ENCODE data around the gene SYNDIG1.

SYNDIG1 gene

DNA sequence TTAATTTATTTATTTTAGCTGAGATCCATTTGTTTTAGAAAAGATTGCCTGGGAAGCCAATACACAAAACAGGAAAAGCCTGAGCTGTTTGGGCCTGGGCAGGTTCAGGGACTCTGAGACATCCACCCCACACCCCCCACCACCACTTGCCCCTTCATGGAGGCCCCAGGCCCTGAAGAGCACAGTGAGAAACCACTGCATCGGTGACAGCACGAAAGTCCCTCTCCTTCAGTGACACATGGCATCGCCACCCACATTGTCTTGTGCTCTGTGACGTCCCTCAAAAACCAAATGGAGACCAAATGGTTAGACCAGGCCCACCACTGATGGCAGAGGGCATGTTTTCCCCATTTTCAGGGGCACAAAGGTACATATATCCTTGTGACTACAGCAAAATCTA lies 106.4 kb downstream of the SYNDIG1 start:
- no peak overlapping the region for H3K4me3 ChIP-seq (ENCODE audit: low read length)
- TF ChIP-seq, protein P1, sequence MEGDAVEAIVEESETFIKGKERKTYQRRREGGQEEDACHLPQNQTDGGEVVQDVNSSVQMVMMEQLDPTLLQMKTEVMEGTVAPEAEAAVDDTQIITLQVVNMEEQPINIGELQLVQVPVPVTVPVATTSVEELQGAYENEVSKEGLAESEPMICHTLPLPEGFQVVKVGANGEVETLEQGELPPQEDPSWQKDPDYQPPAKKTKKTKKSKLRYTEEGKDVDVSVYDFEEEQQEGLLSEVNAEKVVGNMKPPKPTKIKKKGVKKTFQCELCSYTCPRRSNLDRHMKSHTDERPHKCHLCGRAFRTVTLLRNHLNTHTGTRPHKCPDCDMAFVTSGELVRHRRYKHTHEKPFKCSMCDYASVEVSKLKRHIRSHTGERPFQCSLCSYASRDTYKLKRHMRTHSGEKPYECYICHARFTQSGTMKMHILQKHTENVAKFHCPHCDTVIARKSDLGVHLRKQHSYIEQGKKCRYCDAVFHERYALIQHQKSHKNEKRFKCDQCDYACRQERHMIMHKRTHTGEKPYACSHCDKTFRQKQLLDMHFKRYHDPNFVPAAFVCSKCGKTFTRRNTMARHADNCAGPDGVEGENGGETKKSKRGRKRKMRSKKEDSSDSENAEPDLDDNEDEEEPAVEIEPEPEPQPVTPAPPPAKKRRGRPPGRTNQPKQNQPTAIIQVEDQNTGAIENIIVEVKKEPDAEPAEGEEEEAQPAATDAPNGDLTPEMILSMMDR (IDR thresholded peaks at IDR 0.05; ENCODE audit: insufficient read depth, low read depth, low read length, missing control alignments) = no peak
- no peak for DNase-seq (ENCODE audit: low read depth)

DNA sequence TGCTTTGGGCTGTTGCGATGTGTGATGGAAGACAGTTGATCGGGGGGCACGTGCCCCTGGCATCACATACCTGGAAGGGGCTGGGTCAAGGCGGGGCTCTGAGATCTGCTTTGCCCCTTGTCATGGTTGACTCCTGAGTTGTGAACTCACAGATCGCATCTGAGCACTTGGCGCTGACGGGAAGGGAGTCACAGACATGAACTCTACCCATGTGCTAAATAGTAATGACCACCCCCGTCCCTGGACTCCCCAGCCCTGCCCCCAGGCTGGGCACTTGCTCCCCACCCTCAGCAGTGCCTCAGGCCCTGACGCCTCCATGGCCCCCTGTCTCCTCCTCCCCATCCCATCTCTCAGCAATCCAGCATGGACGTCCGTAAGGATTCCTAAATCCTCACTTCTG lies 107.0 kb downstream of the SYNDIG1 start:
- TF ChIP-seq, protein P1 (IDR thresholded peaks at IDR 0.05; ENCODE audit: insufficient read depth, low read depth, low read length, missing control alignments) = no peak
- H3K4me3 ChIP-seq (ENCODE audit: low read length) = no peak overlapping the region
- no peak for DNase-seq (ENCODE audit: low read depth)

DNA sequence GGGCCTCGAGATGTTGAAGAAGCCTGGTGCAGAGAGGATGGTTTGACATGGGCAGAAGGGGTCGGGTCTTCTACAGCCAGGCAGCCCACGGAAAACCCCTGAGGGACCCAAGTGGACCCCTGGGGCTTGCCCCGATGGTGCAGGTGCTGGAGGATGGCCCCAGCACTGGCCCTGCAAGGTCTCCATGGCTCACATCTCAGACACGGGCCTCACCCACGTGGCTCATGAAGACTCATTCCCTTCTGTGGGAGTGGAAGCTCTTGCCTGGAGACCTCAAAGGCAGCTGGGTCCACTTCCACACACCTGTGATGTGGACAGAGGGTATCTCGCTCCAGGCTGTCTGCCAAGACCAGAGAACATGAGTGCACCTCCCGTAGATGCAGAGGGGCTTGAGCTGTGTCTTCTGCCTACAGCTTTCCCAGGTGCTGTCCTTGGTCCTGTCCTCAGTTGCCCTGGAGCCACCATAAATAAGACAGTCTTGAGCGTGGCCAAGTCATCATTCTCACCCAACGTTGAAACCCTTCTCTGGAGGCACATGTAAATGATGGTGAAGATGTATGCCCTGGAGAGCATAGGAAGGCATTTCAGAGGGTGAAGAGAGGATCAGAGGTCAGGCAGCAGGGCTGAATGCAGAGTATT lies 108.0 kb downstream of the SYNDIG1 start:
- H3K4me3 ChIP-seq (ENCODE audit: low read length) = no peak overlapping the region
- TF ChIP-seq, protein P1 (IDR thresholded peaks at IDR 0.05; ENCODE audit: insufficient read depth, low read depth, low read length, missing control alignments) = no peak
- DNase-seq (ENCODE audit: low read depth) = no peak

DNA sequence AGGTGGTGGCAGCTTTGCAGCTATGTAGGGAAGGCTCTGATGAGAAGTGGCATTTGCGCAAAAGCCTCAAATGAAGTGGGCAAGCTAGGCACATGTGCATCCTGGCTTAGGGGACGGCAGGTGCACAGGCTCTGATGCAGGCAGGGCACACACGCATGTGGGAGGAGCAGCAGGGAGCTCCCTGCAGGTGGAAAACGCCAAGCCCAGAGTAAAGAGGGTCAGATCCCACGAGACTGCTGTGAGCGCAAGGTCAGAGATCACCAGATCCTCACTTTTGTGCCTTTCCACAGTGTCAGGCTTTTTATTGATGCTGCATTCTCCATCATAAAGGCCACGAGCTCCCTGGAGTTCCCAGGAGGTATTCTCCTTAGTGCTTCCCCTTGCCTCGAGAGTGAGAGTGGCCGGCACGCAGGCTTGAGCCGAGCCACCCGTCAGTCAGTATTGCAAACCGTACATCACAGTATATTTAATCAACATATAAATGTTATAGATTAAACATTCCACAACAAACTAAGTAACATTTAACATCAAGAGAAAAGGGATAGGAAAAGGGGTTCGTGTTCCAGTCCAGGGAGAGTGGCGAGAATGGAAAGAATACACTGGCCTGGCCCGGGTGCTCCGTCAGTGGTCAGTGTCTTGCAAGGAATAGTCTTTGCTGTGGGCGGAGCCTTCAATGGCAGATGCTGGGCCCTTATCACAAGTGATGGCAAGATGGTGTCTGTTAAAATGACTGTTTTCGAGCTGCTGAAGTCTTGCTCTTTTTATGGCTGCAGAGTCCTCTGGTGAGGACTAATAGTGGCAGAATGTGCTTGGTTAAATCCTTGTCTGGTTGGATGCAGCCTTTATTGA lies 109.4 kb downstream of the SYNDIG1 start:
- TF ChIP-seq, protein P1 (IDR thresholded peaks at IDR 0.05; ENCODE audit: insufficient read depth, low read depth, low read length, missing control alignments) = no peak
- DNase-seq (ENCODE audit: low read depth) = no peak

DNA sequence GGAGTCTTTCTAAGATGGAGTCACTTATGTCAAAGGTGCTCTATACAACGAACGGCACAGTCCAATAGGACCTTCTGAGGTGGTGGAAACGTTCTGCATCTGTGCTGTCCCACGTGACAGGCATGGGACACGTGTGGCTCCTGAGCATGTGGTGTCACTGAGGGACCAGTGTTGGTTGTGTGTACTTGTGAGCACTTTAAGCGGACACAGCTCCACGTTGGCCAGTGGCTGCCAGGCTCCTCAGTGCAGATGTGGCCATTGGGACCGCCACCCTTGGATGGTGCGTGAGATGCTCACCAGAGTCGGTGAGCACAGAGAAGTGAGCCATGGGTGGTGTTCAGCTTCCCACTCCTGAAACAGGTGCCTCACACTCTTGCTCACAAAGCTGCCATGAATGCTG lies 110.0 kb downstream of the SYNDIG1 start:
- TF ChIP-seq, protein P1 (IDR thresholded peaks at IDR 0.05; ENCODE audit: insufficient read depth, low read depth, low read length, missing control alignments) = no peak
- H3K4me3 ChIP-seq (ENCODE audit: low read length) = no peak overlapping the region
- no peak for DNase-seq (ENCODE audit: low read depth)

More for the DNA sequence above, 109.4 kb downstream of the SYNDIG1 start:
- no peak overlapping the region for H3K4me3 ChIP-seq (ENCODE audit: low read length)

DNA sequence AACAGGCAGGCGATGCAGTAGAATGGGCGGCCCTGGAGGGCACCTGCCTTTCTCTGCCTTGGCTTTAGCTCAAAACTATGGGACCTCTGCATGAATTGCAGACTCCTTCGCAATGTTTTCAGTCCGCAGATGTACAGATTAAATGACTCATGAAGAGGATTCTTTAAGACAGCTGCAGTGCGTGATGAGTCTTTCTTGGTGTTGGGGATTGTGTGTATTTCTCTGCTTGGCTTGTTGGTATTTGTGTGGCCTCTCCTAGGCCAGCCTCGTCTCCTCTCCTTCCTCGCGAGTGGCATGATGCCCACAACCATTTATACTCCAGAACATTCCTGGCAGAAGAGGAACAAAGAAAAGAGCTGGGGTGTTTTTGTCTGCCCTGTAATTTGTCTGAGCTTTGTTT lies 110.6 kb downstream of the SYNDIG1 start:
- no peak for DNase-seq (ENCODE audit: low read depth)
- TF ChIP-seq, protein P1 (IDR thresholded peaks at IDR 0.05; ENCODE audit: insufficient read depth, low read depth, low read length, missing control alignments) = no peak
- H3K4me3 ChIP-seq (ENCODE audit: low read length) = no peak overlapping the region

Data from epithelial cell of esophagus (primary cell).